NB4 (cell line): ENCODE data around the gene RNF25.
A peak's percentile ranks its signal among the peaks of the same experiment; 100 is the strongest.

ENCODE experiments used
- DNase-seq: peaks from one replicate; pipeline ENCODE4 v3.0.0; 2010; ENCODE audit warnings: low read depth
- H3K4me3 ChIP-seq: one replicate; pipeline ENCODE4 v1.5.1; 2011; ENCODE audit warnings: mild to moderate bottlenecking, low read depth, low read length, moderate library complexity
- CTCF ChIP-seq: IDR thresholded peaks from one replicate; pipeline ENCODE4 v1.5.1; 2012; ENCODE audit warnings: low read depth, low read length
- MAX ChIP-seq: IDR thresholded peaks from 2 replicates; pipeline ENCODE4 v1.6.1; 2011; ENCODE audit warnings: low read depth, low read length
- MYC ChIP-seq: IDR thresholded peaks from 2 replicates; pipeline ENCODE4 v1.6.1; 2011; ENCODE audit warnings: low read depth, low read length
- POLR2A ChIP-seq: IDR thresholded peaks from 2 replicates; pipeline ENCODE4 v1.6.1; 2011; ENCODE audit warnings: mild to moderate bottlenecking; ENCODE audit not compliant: insufficient read length; ENCODE audit errors: extremely low read depth

Gene RNF25

GRCh38 chr2:218717262-218717661 is 45.5 kb upstream of the RNF25 start:
- no peak for TF ChIP-seq MAX
- TF ChIP-seq POLR2A: no peak
- TF ChIP-seq CTCF: no peak
- TF ChIP-seq MYC: no peak
- peak; percentile 21 for DNase-seq
- H3K4me3 ChIP-seq: no peak overlapping the region

- no peak for TF ChIP-seq MYC
- no peak for TF ChIP-seq CTCF
- no peak for TF ChIP-seq POLR2A
- no peak for TF ChIP-seq MAX
- DNase-seq: no peak
These were observed 44.3 kb upstream of the RNF25 start for GRCh38 chr2:218716070-218716469.

GRCh38 chr2:218713922-218714321 is 42.1 kb upstream of the RNF25 start:
- no peak for TF ChIP-seq POLR2A
- no peak overlapping the region for H3K4me3 ChIP-seq
- DNase-seq: no peak

More at GRCh38 chr2:218716070-218716469, 44.3 kb upstream of the RNF25 start:
- no peak overlapping the region for H3K4me3 ChIP-seq

GRCh38 chr2:218711550-218711929 is 39.7 kb upstream of the RNF25 start:
- H3K4me3 ChIP-seq: peak overlapping the region; percentile 67
- DNase-seq: no peak
- TF ChIP-seq MAX: no peak
- TF ChIP-seq CTCF: no peak
- TF ChIP-seq POLR2A: no peak
- TF ChIP-seq MYC: no peak

GRCh38 chr2:218710687-218711549 is 39.1 kb upstream of the RNF25 start, which contains the start of gene TTLL4:
Gene TTLL4, plus strand, starts transcription at chr2:218710835. Its CDS starts 26,842 bp downstream, at chr2:218737677.
- H3K4me3 ChIP-seq: peak within 1 kb of the TSS; percentile 67
- TF ChIP-seq MYC (peak; percentile 86), MAX (peak; percentile 81), POLR2A (peak; percentile 62), CTCF (peak; percentile 64)
- DNase-seq: peak; percentile 97

- H3K4me3 ChIP-seq: no peak overlapping the region
- DNase-seq: no peak
- TF ChIP-seq CTCF (no peak), POLR2A (no peak), MAX (no peak), MYC (no peak)
These were observed 38.5 kb upstream of the RNF25 start for GRCh38 chr2:218710334-218710686.
